NT2/D1 (cell line): Measurements from ENCODE around the gene CAMTA1.

Experiments used
- DNase-seq: peaks from one replicate; pipeline ENCODE4 v3.0.0-alpha.2; 2011; ENCODE audit warnings: low read depth, low spot score
- H3K27me3 ChIP-seq: 2 replicates; pipeline ENCODE4 v1.6.0; 2011; ENCODE audit warnings: mild to moderate bottlenecking; ENCODE audit not compliant: insufficient read length, insufficient read depth
- H3K36me3 ChIP-seq: 2 replicates; pipeline ENCODE4 v1.6.1; 2011; ENCODE audit warnings: mild to moderate bottlenecking, low read length, mixed read lengths; ENCODE audit not compliant: insufficient read depth, insufficient read length
- H3K4me1 ChIP-seq: 2 replicates; pipeline ENCODE4 v1.5.1; 2011; ENCODE audit not compliant: insufficient read depth, insufficient read length
- H3K4me3 ChIP-seq: 2 replicates; pipeline ENCODE4 v1.5.1; 2011; ENCODE audit warnings: low read depth; ENCODE audit not compliant: insufficient read length
- H3K9ac ChIP-seq: 2 replicates; pipeline ENCODE4 v1.6.0; 2011; ENCODE audit warnings: low read depth; ENCODE audit not compliant: insufficient read length
- H3K9me3 ChIP-seq: 2 replicates; pipeline ENCODE4 v1.5.1; 2011; ENCODE audit warnings: mild to moderate bottlenecking, low read length; ENCODE audit not compliant: insufficient read depth
- SUZ12 ChIP-seq: IDR thresholded peaks from 2 replicates; pipeline ENCODE4 v1.6.1; 2011; ENCODE audit not compliant: insufficient read length, insufficient read depth; ENCODE audit errors: extremely low read depth
- YY1 ChIP-seq: IDR thresholded peaks from 2 replicates; pipeline ENCODE4 v1.6.1; 2011; ENCODE audit not compliant: insufficient read length, insufficient read depth
- ZNF274 ChIP-seq: IDR thresholded peaks from 2 replicates; pipeline ENCODE4 v1.6.1; 2011; ENCODE audit warnings: mild to moderate bottlenecking, low read depth, low read length

The CAMTA1 gene

DNA sequence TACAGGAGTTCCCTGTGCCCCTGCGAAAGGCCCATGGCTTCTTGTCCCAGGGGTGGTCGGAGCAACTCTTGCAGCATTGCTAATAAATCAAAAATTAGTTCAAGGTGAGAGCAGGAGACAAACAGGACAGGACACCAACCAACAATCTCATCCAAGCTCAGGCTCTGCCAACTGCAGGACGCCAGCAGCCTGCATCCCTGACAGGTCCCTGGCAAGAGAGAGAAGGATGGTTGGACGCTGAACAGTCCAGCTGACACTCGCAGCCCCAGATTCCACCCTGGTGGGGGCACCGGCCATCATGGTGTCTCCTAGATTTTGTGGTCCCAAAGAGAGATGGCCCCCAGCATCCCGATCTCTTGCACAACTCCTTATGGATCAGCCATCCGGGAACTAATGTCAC is 843.8 kb downstream of the CAMTA1 start:
- H3K27me3 ChIP-seq, result no peaks in the 10 kb centered on the region
- H3K36me3 ChIP-seq, result no peaks in the 10 kb centered on the region
- H3K4me3 ChIP-seq, result no peak overlapping the region
- no peaks in the 10 kb centered on the region for H3K9me3 ChIP-seq
- TF ChIP-seq YY1 (no peak), ZNF274 (no peak), SUZ12 (no peak)
- DNase-seq, result no peak
- peaks cover 5% of the 10 kb centered on the region for H3K4me1 ChIP-seq
- H3K9ac ChIP-seq, result no peak overlapping the region

DNA sequence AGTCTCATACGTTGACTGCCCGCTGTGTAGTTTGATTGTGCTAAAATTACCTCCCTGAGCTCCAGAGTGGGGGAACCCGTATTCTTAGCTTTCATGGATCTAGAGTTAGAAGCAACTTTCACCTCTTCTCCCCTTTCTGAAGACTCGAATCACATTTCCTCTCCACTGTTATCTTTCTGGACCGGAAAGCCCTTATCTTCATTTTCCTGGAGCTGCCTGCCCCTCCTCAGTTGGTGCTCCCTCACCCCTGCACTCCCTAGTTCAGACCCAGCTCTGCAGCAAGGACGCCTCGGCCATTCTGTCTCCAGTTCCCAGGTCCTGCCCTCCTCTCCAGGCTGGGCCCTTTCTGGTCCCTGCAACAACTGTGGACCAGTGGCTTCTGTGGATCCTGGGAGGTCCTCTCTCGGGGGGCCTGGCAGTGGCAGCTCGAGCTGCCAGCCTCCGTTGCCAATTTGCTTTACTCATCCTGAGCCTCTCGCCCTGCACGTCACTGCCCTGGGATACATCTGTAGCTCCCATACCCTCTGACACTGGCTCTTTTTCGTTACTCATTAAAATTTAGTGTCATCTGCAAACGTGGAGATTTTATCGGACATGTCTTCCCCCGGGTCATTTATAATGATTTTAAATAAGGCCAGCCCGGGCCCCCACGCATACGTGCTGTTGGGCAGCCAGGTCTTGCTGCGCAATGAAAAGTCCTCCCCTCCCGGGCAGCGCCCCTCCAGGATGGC is 844.4 kb downstream of the CAMTA1 start:
- no peaks in the 10 kb centered on the region for H3K9me3 ChIP-seq
- no peak overlapping the region for H3K9ac ChIP-seq
- no peaks in the 10 kb centered on the region for H3K27me3 ChIP-seq
- H3K4me3 ChIP-seq, result no peak overlapping the region
- H3K4me1 ChIP-seq, result peaks cover 7% of the 10 kb centered on the region
- no peak for TF ChIP-seq ZNF274
- TF ChIP-seq SUZ12, result no peak
- TF ChIP-seq YY1, result no peak
- no peak for DNase-seq
- no peaks in the 10 kb centered on the region for H3K36me3 ChIP-seq

DNA sequence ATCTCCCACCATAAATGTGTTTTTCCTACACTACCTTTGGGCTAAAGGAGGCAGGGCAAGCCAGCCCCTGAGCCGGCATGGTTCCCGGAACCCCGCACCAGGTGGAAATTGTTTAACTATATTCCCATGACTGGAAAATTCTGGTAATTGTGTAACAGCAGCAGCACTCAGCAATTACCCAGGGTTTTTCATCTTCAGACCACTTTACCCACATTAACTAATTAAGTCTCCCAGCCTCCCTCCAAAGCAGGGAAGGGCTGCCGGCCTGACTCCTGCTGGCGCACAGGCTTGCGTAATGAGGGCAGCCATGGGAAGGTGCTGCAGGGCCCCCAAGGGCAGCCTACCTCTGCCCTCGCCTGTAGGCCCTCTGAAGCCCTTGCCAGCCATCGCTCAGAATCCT is 845.1 kb downstream of the CAMTA1 start:
- no peaks in the 10 kb centered on the region for H3K36me3 ChIP-seq
- no peak for TF ChIP-seq SUZ12
- no peak for TF ChIP-seq YY1
- no peak for TF ChIP-seq ZNF274
- H3K9ac ChIP-seq, result no peak overlapping the region
- H3K9me3 ChIP-seq, result no peaks in the 10 kb centered on the region
- H3K4me3 ChIP-seq, result no peak overlapping the region
- DNase-seq, result no peak
- no peaks in the 10 kb centered on the region for H3K27me3 ChIP-seq
- H3K4me1 ChIP-seq, result peaks cover 7% of the 10 kb centered on the region

DNA sequence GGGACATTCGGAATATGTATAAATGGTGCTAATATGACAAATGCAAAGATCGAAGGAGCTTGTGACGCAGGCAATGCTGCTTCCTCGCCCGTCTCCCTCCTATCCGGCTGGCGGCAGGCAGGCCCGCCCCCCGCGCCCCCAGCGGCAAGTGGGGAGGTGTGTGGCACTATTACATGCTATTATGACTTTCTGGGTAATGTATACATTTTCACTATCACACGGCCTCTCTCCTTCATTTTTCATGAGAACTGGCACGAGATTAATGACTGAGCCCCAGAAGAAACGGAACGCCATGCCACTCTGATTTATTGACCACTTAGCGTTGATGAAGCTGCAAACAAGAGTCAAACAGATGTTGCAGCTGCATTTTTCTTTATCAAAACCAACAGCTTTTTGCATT is 846.9 kb downstream of the CAMTA1 start:
- no peak for DNase-seq
- no peak overlapping the region for H3K9ac ChIP-seq
- no peaks in the 10 kb centered on the region for H3K9me3 ChIP-seq
- no peak for TF ChIP-seq SUZ12
- no peak for TF ChIP-seq ZNF274
- no peak for TF ChIP-seq YY1
- H3K4me3 ChIP-seq, result no peak overlapping the region
- H3K4me1 ChIP-seq, result peaks cover 7% of the 10 kb centered on the region
- H3K27me3 ChIP-seq, result no peaks in the 10 kb centered on the region
- no peaks in the 10 kb centered on the region for H3K36me3 ChIP-seq

DNA sequence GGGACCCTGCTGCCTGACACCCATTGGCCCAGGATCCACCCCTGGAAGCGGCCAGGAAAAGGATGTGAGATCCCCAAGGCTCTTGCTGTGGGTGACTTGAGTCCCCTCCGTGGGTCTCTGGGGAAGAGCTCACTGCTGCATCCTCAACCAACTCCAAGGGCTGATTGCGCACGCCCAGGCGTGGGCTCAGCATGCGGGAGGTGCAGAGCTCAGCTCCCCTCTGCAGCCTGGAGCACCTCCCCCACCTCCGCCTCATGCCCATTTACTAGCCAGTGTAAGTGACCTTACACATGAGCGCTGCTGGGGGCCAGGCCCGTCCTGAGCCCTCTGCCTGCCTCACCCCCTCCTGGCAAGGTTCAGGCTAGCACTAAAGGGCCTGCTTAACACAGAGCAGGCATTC is 847.4 kb downstream of the CAMTA1 start:
- no peaks in the 10 kb centered on the region for H3K36me3 ChIP-seq
- TF ChIP-seq YY1 (no peak), SUZ12 (no peak)
- peak overlapping the region; percentile 3 for H3K9ac ChIP-seq
- H3K4me3 ChIP-seq, result no peak overlapping the region
- peaks cover 7% of the 10 kb centered on the region for H3K4me1 ChIP-seq
- H3K9me3 ChIP-seq, result no peaks in the 10 kb centered on the region
- H3K27me3 ChIP-seq, result no peaks in the 10 kb centered on the region
- DNase-seq, result no peak

DNA sequence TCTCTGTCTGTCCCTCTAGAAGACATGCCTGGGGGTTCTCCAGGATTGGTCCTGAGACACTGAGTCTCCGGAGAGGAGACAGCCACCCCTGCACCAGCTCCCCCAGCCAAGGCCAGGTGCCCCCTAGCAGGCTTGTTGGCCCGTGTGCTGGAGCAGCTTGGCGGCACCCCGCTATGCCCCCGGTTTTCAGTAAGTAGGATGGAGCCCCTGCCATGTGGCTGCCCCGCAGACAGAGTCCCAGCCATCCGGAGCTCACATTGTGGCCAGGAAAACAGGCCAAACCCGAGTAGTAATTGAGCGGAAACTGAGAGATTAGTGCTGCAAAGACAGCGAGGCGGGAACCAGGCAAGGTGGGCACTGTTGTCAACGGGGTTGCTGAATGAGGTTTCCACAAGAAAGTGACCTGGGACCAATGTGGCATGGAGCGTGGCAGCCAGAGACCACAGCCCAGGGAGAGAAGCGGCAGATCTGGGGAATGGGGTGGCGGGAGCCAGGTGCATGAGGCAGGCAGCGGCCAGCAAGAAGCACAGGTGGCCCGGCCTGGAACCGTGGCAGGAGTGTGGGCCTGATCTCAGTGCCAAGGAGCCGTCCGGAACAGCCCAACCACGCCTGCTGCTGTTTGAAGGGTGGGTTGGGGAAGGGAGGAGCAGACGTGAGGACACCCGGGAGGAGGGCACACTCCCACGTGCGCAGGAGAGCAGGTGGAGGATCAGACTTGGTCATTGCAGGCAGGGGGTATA is 848.4 kb downstream of the CAMTA1 start:
- H3K27me3 ChIP-seq, result no peaks in the 10 kb centered on the region
- H3K4me3 ChIP-seq, result no peak overlapping the region
- H3K36me3 ChIP-seq, result no peaks in the 10 kb centered on the region
- no peak for DNase-seq
- H3K4me1 ChIP-seq, result peaks cover 7% of the 10 kb centered on the region
- no peak for TF ChIP-seq ZNF274
- TF ChIP-seq SUZ12, result no peak
- no peak for TF ChIP-seq YY1
- H3K9me3 ChIP-seq, result no peaks in the 10 kb centered on the region
- H3K9ac ChIP-seq, result no peak overlapping the region

DNA sequence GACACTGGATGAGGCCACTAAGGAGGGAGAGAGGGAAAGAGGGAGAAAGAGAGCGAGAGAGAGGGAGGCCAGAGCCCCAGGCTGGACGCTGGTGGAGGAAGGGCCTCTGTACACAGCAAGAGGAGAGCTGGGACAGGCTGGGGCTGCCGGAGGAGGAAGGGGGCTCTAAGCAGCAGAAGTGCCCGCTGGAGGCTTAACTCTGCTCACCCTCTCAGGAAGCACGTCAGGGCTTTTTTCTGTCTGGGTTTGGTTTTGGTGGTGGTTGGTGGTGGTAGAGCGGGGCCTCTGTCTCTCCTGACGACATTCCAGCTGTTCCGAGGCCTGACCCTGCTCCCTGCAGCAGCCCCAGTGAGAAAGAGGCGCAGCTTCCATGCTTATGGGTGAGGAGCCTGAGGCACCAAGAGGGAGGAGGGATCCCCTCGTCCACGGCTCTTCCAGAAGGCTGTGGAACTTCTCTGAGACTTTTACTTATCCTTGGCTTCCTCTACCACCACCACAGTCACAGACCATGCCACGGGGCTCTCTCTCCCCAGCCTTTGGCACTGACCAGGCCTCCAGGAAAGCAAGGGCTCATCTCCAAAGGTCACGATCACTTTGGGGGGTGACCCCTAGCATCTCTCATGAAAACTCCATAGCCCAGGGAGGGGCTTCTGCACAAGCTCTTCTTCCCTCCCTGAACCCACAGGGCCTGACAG is 849.4 kb downstream of the CAMTA1 start:
- Histone ChIP-seq H3K36me3 (no peaks in the 10 kb centered on the region), H3K4me1 (peaks cover 7% of the 10 kb centered on the region), H3K9ac (no peak overlapping the region), H3K9me3 (no peaks in the 10 kb centered on the region), H3K4me3 (no peak overlapping the region), H3K27me3 (no peaks in the 10 kb centered on the region)
- no peak for TF ChIP-seq ZNF274
- TF ChIP-seq SUZ12, result no peak
- DNase-seq, result no peak
